NCI-H226 (cell line): ENCODE data around the gene DGKQ.
"Not testable (repeated sequence)": the region's sequence is repeated elsewhere in the genome, so short reads cannot be mapped to it uniquely, and the experiment has no call there.

Experiments used
- DNase-seq: peaks from one replicate; pipeline ENCODE4 v3.0.0-alpha.2; 2015

The DGKQ gene

GRCh38 chr4:918591-918990 lies 54.8 kb downstream of the DGKQ start:
- DNase-seq = not testable (repeated sequence)

GRCh38 chr4:917992-918391 lies 55.4 kb downstream of the DGKQ start:
- DNase-seq = no peak

GRCh38 chr4:917466-917865 lies 55.9 kb downstream of the DGKQ start:
- DNase-seq = no peak

- DNase-seq = no peak
Measured at GRCh38 chr4:915595-915994, 57.8 kb downstream of the DGKQ start.

GRCh38 chr4:915041-915474 lies 58.3 kb downstream of the DGKQ start:
- no peak for DNase-seq

- no peak for DNase-seq
Measured at GRCh38 chr4:914531-914930, 58.8 kb downstream of the DGKQ start.

- no peak for DNase-seq
Measured at GRCh38 chr4:913280-913618, 60.1 kb downstream of the DGKQ start.

- no peak for DNase-seq
Measured at GRCh38 chr4:912548-913279, 60.7 kb downstream of the DGKQ start.

- no peak for DNase-seq
Measured at GRCh38 chr4:911871-912490, 61.4 kb downstream of the DGKQ start.

GRCh38 chr4:911221-911751 lies 62.1 kb downstream of the DGKQ start:
- DNase-seq = no peak

GRCh38 chr4:910366-911091 lies 62.8 kb downstream of the DGKQ start:
- DNase-seq = no peak

GRCh38 chr4:909821-910220 lies 63.5 kb downstream of the DGKQ start:
- no peak for DNase-seq

GRCh38 chr4:909131-909571 lies 64.2 kb downstream of the DGKQ start:
- DNase-seq = no peak
